ENCODE data around the gene LARP6.
"Not testable (repeated sequence)": the region's sequence is repeated elsewhere in the genome, so short reads cannot be mapped to it uniquely, and the experiment has no call there.

LARP6 gene

GRCh38 chr15:70859322-70859908 lies 5.5 kb upstream of the LARP6 start:
- DNase-seq (ENCODE audit: insufficient read length, low spot score) = no peak

GRCh38 chr15:70858614-70859321 lies 4.8 kb upstream of the LARP6 start:
- FAIRE-seq = not testable (repeated sequence)

More at GRCh38 chr15:70859322-70859908, 5.5 kb upstream of the LARP6 start:
- no peak for FAIRE-seq

DNA sequence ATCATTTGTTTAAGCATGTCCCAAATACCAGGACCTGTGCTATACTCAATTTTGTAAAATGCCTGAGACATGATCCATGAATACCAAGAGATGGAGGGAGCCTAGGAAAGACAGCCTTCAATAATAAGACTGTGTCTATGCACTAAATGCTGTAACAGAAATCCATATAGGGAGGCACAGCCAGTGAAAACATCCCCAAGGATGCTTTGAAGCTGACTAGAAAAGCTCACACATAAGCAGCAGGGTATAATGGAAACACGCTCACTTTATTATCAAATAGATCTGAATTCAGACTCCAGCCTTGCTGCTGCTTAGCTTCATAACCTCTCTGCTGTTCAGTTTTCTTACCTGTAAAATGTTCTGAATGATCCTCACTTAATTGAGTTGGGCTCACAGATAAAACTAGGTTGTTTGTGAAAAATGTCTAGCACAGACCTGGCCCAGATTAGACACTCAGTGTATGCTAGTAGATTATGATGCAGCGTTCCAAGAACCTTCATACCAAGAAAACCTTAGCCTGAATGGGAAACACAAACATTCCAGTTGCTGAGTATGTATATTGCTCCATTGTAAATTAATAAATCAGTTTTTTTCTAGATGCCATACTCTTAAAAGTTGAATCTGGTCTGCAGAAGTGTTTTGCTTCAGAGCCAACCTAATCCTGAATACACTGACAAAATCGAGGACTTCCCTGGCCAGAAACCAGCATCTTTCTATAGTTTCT lies 3.8 kb upstream of the LARP6 start:
- DNase-seq (ENCODE audit: insufficient read length, low spot score) (no peak), FAIRE-seq (no peak)

More at GRCh38 chr15:70858614-70859321, 4.8 kb upstream of the LARP6 start:
- not testable (repeated sequence) for DNase-seq (ENCODE audit: insufficient read length, low spot score)

DNA sequence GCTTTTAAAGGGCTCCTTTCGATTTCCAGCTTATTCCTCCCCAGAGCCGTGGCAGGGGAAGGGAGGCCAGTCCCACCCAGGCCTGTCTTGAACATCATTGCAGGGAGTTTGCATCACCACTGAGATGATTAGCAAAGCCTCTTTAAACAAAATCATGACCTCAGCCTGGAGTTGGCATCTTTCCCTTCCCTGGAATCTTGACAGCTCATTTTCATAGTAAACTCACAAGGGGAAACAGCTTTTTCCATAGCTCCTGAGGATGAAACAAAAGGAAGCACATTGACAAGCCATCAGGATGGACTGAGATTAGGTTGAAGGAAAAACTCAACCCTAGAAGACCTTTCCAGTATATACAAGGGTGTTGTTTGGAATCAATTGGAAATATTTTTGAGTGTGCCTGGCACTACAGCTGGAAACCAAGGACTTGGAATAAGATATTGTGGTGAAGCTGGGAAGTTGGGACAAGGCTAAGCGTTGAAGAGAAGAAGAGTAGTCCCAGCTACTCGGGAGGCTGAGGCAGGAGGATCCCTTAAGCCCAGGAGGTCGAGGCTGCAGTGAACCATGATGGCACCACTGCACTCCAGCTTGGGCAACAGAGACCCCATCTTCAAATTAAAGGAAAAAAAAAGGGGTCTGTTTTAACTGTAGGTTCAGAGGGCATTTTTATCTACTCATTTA lies 3.1 kb upstream of the LARP6 start:
- peak; percentile 78 for FAIRE-seq

GRCh38 chr15:70856177-70856883 lies 2.4 kb upstream of the LARP6 start:
- DNase-seq (ENCODE audit: insufficient read length, low spot score) (no peak), FAIRE-seq (no peak)

More for the DNA sequence above, 3.1 kb upstream of the LARP6 start:
- peak; percentile 74 for DNase-seq (ENCODE audit: insufficient read length, low spot score)

- FAIRE-seq = no peak
- DNase-seq (ENCODE audit: insufficient read length, low spot score) = no peak
Observed at GRCh38 chr15:70855764-70856163, 1.8 kb upstream of the LARP6 start.

DNA sequence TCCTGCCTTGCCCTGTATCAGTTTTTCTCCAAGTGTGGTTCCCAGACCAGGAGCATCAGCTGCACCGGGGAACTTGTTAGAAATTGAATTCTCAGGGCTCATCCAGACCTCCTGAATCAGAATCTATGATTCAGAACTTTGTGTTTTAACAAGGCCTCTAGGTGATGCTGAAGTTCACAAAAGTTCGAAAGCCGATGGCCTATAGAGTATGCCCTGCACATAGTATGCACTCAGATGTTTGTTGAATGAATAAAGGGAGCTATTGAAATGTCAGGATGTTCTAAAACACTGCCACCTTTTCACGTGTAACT lies 664 bp upstream of the LARP6 start:
- peak; percentile 32 for DNase-seq (ENCODE audit: insufficient read length, low spot score)
- FAIRE-seq = no peak

- FAIRE-seq = peak; percentile 71
Observed at GRCh38 chr15:70853318-70853972, 512 bp downstream of the LARP6 start.

GRCh38 chr15:70852501-70853317 lies 1.2 kb downstream of the LARP6 start:
- no peak for DNase-seq (ENCODE audit: insufficient read length, low spot score)
- no peak for FAIRE-seq

More at GRCh38 chr15:70853318-70853972, 512 bp downstream of the LARP6 start:
- peak; percentile 62 for DNase-seq (ENCODE audit: insufficient read length, low spot score)

DNA sequence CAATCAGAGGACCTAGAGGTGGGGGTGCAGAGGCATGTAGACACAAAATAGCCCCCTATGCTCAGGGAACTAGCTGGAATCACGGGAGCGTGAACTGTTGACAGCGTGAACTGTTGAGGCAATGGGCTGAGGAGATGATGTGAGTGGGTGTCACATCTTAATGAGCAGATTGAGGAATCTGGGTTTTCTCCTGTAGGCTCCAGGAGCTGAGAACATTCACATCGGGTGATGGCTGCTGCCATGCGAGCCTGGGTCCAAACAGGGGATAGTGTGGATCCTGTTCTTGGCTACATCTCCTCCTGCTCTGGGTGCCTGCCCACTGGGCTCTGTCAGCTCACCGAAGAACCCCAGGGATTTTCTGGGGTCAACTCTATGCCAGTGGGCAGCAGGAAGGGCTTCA lies 2.1 kb downstream of the LARP6 start:
- FAIRE-seq = peak; percentile 42
- DNase-seq (ENCODE audit: insufficient read length, low spot score) = no peak

GRCh38 chr15:70845602-70846360 lies 8.2 kb downstream of the LARP6 start:
- no peak for DNase-seq (ENCODE audit: insufficient read length, low spot score)
- peak; percentile 26 for FAIRE-seq

DNA sequence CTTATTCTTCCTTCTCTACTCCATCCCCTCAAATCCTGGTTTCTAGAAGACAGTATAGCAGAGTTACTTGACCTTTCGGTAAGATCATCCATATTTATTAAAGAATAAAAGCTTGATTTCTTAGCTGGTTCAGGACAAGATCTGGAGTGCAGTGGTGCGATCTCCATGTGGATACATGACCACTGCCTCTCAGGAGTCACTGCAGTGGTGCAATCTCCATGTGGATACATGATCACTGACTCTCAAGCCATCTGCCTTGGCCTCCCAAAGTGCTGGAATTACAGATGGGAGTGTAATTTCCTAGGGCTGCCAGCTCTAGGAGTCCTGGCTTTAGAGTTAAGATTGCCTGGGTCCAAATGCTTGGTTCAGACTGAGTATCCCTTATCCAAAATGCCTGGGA lies 16.5 kb downstream of the LARP6 start:
- no peak for DNase-seq (ENCODE audit: insufficient read length, low spot score)
- FAIRE-seq = no peak

DNA sequence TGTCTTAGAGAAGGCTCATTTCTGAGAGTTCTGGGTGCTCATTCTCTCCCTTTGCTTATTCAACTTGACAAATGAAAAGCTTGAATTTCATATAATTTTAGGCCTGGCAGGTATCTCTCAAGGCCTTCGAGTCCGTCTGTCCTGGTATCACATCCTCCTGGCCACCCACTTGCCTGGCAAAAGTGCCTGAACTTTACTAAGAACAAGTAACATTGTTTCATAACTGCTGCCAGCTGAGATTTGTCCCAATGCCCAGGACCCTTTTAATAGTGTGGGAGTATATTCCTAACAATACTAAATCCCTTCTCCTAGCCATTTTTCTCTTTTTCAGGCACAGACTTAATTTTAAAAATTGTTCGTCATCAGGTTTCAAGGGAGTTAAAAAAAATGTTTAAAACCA lies 18.1 kb downstream of the LARP6 start:
- DNase-seq (ENCODE audit: insufficient read length, low spot score) = no peak
- FAIRE-seq = no peak

DNA sequence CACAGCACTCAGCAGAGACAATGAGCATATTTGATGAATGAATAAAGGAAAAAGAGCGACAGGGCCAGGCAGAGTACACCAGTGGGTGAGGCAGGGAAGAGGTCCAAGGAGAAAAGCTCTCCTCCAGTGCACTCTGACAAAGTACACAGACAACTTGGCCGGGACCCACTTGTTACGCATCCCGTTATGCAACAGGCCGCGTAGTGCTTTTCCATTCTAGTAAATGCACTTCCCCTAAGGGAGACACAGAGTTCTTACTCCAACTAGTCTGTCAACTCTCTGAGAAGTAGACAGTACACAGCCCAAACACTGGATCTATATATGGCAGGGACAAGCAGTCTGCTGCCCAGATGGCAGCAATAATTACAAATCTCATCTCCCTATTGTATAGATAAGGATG lies 18.5 kb downstream of the LARP6 start:
- DNase-seq (ENCODE audit: insufficient read length, low spot score) (no peak), FAIRE-seq (peak; percentile 33)

- DNase-seq (ENCODE audit: insufficient read length, low spot score) (no peak), FAIRE-seq (no peak)
Observed at GRCh38 chr15:70834999-70835398, 19.0 kb downstream of the LARP6 start.

DNA sequence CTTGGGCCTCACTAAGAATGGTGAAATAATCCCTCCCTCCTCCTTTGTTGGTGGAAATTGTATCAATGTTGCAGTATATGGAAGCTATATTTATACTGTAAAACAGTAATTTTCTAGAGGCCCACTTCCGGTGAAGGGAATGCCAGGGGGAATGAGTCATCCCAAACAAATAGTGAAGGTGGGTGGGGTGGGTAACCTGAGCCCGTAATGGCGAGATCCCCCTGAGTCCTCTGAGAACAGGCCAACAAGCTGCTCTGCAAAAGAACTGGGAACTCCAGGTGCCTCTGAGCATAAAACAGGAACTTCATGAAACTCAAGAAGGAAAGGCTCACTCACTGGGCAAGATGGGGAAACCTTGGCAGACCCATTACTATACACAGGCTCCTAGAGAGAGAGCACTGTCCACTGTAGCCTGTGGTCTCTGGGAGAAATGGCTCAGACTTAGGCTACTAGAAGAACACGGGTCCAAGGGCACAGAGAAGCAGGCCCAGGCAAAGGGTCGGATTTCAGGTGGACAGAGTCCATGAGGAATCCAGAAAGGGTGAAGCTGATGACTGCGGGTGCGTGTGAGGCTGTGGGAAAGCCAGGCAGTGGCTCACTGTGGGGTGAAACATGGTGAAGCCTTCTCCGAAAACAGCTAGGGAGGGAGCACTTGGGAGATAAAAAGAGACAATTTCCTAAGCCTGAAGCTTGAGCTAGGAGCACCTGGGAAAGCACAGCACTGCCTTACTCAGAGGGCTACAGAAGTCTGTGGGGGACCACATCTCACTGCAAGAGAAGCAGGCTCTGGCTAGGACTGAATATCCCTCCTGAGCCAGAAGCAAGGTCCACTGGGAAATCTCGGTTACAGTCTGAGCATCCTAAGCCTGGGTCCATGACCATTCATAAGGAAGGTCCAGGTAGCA lies 19.8 kb downstream of the LARP6 start:
- peak; percentile 96 for FAIRE-seq
- peak; percentile 90 for DNase-seq (ENCODE audit: insufficient read length, low spot score)

DNA sequence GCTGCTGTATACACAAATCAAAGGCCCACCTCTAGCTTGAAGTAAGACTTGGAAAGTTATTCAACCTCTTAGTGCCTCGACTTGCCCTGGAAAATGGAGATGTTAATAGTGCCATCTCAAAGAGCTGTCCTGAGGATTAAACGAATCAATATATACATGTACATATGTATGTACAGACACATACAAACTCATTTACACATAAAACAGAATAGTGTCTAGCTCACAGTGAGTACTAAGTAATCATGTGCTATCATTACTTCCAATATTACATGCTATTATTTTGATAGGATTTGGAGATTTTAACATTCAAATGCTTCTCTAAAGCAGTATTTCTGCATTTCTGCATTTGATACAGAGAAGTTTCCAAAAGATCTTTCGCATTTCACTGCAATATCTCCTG lies 20.5 kb downstream of the LARP6 start:
- no peak for DNase-seq (ENCODE audit: insufficient read length, low spot score)
- FAIRE-seq = no peak

- FAIRE-seq = no peak
Observed at GRCh38 chr15:70832176-70832575, 21.8 kb downstream of the LARP6 start.

More at GRCh38 chr15:70832176-70832575, 21.8 kb downstream of the LARP6 start:
- DNase-seq (ENCODE audit: insufficient read length, low spot score) = no peak
